HepG2 (cell line): ENCODE data around the gene MCC.

Experiments
- ATF1 ChIP-seq: IDR thresholded peaks from 2 replicates; pipeline ENCODE4 v1.6.1; 2016; ENCODE audit warnings: mild to moderate bottlenecking, control low read depth
- EP300 ChIP-seq, 3 experiments: sonication (generic) in 1 of 3; formaldehyde crosslinking in 1 of 3; IDR thresholded peaks; 2 replicates each; pipeline versions ENCODE4 v1.5.1 to v1.6.1; 2011 to 2020; ENCODE audit warnings: low read depth in 2 of 3, low read length in 2 of 3, borderline replicate concordance in 1 of 3, improper control_type of control experiment in 1 of 3, mild to moderate bottlenecking in 1 of 3, missing genetic modification reagents in 1 of 3, moderate library complexity in 1 of 3
- FOXM1 ChIP-seq: sonication (generic); formaldehyde crosslinking; IDR thresholded peaks from 2 replicates; pipeline ENCODE4 v1.5.0; 2020; ENCODE audit warnings: missing genetic modification reagents
- GLI4 ChIP-seq: sonication (generic); formaldehyde crosslinking; IDR thresholded peaks from 2 replicates; pipeline ENCODE4 v1.5.1; 2020; ENCODE audit warnings: missing genetic modification reagents, mild to moderate bottlenecking, moderate library complexity, borderline replicate concordance
- PHF8 ChIP-seq: sonication (generic); formaldehyde crosslinking; IDR thresholded peaks from 2 replicates; pipeline ENCODE4 v1.5.0; 2020; ENCODE audit warnings: missing genetic modification reagents
- RARG ChIP-seq: sonication (generic); formaldehyde crosslinking; IDR thresholded peaks from 2 replicates; pipeline ENCODE4 v1.4.0; 2020; ENCODE audit warnings: low read depth, mild to moderate bottlenecking, missing genetic modification reagents
- RELA ChIP-seq: sonication (generic); formaldehyde crosslinking; IDR thresholded peaks from 2 replicates; pipeline ENCODE4 v1.4.0; 2020; ENCODE audit warnings: missing genetic modification reagents
- SMAD1 ChIP-seq: sonication (generic); formaldehyde crosslinking; IDR thresholded peaks from 2 replicates; pipeline ENCODE4 v1.4.0; 2020; ENCODE audit warnings: missing genetic modification reagents, low read depth, mild to moderate bottlenecking, borderline replicate concordance
- SP5 ChIP-seq: IDR thresholded peaks from 2 replicates; pipeline ENCODE4 v1.6.1; 2016; ENCODE audit warnings: low read depth, borderline replicate concordance
- ZNF460 ChIP-seq: sonication (generic); formaldehyde crosslinking; IDR thresholded peaks from 2 replicates; pipeline ENCODE4 v1.5.1; 2020; ENCODE audit warnings: missing genetic modification reagents, mild to moderate bottlenecking, borderline replicate concordance
- TF ChIP-seq, protein P1 (sequence below): IDR thresholded peaks from 2 replicates; pipeline ENCODE4 v1.6.1; 2012; ENCODE audit warnings: inconsistent platforms
- TF ChIP-seq, protein P2 (sequence below), 2 experiments: IDR thresholded peaks; 2 replicates each; pipeline ENCODE4 v1.6.1; 2011 to 2012; ENCODE audit warnings: low read length in 2 of 2, borderline replicate concordance in 1 of 2, low read depth in 1 of 2, mild to moderate bottlenecking in 1 of 2, moderate library complexity in 1 of 2
- TF ChIP-seq, protein P3 (sequence below): sonication (generic); formaldehyde crosslinking; IDR thresholded peaks from 2 replicates; pipeline ENCODE4 v1.5.0; 2020; ENCODE audit warnings: missing genetic modification reagents
- TF ChIP-seq, protein P4 (sequence below): sonication (generic); formaldehyde crosslinking; IDR thresholded peaks from 2 replicates; pipeline ENCODE4 v1.8.0; 2022; ENCODE audit warnings: missing genetic modification reagents, mild to moderate bottlenecking, moderate library complexity, borderline replicate concordance

DNA sequence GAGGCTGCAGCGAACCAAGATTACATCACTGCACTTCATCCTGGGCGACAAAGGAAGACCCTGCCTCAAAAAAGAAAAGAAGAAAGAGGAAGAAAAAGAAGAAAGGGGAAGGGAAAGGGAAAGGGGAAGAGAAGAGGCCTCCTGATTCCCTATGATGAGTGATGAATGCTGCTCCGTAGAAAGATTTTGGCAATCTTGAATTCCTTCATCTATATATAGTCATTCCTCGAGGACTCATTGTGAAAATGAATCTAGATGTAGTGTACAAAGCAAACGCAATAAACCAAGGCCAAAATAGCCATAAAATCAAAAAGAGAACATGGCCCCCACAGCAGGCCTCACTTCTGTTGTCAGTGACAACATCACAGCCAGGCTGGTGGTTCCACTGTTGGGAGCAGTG lies 293.7 kb downstream of the MCC start:
- no peak for TF ChIP-seq EP300 (IDR thresholded peaks at IDR 0.05; ENCODE audit: low read depth in 2 of 2, low read length in 2 of 2)
- TF ChIP-seq EP300 (CRISPR knock-in tag; IDR thresholded peaks at IDR 0.05; ENCODE audit: borderline replicate concordance), result no peak
- no peak for TF ChIP-seq ZNF460 (CRISPR knock-in tag)
- TF ChIP-seq, protein P1, sequence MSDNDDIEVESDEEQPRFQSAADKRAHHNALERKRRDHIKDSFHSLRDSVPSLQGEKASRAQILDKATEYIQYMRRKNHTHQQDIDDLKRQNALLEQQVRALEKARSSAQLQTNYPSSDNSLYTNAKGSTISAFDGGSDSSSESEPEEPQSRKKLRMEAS, result no peak
- TF ChIP-seq, protein P2, sequence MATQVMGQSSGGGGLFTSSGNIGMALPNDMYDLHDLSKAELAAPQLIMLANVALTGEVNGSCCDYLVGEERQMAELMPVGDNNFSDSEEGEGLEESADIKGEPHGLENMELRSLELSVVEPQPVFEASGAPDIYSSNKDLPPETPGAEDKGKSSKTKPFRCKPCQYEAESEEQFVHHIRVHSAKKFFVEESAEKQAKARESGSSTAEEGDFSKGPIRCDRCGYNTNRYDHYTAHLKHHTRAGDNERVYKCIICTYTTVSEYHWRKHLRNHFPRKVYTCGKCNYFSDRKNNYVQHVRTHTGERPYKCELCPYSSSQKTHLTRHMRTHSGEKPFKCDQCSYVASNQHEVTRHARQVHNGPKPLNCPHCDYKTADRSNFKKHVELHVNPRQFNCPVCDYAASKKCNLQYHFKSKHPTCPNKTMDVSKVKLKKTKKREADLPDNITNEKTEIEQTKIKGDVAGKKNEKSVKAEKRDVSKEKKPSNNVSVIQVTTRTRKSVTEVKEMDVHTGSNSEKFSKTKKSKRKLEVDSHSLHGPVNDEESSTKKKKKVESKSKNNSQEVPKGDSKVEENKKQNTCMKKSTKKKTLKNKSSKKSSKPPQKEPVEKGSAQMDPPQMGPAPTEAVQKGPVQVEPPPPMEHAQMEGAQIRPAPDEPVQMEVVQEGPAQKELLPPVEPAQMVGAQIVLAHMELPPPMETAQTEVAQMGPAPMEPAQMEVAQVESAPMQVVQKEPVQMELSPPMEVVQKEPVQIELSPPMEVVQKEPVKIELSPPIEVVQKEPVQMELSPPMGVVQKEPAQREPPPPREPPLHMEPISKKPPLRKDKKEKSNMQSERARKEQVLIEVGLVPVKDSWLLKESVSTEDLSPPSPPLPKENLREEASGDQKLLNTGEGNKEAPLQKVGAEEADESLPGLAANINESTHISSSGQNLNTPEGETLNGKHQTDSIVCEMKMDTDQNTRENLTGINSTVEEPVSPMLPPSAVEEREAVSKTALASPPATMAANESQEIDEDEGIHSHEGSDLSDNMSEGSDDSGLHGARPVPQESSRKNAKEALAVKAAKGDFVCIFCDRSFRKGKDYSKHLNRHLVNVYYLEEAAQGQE (IDR thresholded peaks at IDR 0.05; ENCODE audit: borderline replicate concordance in 1 of 2, low read depth in 1 of 2, low read length in 2 of 2), result no peak
- TF ChIP-seq ATF1 (CRISPR knock-in tag), result no peak
- TF ChIP-seq GLI4 (CRISPR knock-in tag), result no peak
- no peak for TF ChIP-seq SMAD1 (CRISPR knock-in tag)
- TF ChIP-seq SP5 (CRISPR knock-in tag), result no peak
- TF ChIP-seq RELA (CRISPR knock-in tag), result no peak
- TF ChIP-seq, protein P3, sequence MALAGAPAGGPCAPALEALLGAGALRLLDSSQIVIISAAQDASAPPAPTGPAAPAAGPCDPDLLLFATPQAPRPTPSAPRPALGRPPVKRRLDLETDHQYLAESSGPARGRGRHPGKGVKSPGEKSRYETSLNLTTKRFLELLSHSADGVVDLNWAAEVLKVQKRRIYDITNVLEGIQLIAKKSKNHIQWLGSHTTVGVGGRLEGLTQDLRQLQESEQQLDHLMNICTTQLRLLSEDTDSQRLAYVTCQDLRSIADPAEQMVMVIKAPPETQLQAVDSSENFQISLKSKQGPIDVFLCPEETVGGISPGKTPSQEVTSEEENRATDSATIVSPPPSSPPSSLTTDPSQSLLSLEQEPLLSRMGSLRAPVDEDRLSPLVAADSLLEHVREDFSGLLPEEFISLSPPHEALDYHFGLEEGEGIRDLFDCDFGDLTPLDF, result no peak
- TF ChIP-seq, protein P4, sequence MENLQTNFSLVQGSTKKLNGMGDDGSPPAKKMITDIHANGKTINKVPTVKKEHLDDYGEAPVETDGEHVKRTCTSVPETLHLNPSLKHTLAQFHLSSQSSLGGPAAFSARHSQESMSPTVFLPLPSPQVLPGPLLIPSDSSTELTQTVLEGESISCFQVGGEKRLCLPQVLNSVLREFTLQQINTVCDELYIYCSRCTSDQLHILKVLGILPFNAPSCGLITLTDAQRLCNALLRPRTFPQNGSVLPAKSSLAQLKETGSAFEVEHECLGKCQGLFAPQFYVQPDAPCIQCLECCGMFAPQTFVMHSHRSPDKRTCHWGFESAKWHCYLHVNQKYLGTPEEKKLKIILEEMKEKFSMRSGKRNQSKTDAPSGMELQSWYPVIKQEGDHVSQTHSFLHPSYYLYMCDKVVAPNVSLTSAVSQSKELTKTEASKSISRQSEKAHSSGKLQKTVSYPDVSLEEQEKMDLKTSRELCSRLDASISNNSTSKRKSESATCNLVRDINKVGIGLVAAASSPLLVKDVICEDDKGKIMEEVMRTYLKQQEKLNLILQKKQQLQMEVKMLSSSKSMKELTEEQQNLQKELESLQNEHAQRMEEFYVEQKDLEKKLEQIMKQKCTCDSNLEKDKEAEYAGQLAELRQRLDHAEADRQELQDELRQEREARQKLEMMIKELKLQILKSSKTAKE, result no peak
- no peak for TF ChIP-seq FOXM1
- TF ChIP-seq PHF8 (CRISPR knock-in tag), result no peak
- no peak for TF ChIP-seq RARG (CRISPR knock-in tag)
